H9 (cell line): Measurements from ENCODE around the gene PEDS1. TPM values are rescaled to one million over a fixed set of nuclear protein-coding genes. Genes with fewer than 3 reads are reported as not detected.
A peak's percentile ranks its signal among the peaks of the same experiment; 100 is the strongest.

ENCODE experiments used
- DNase-seq: peaks from one replicate; pipeline ENCODE4 v3.0.0-alpha.2; 2017
- H2AFZ ChIP-seq: one replicate; pipeline ENCODE4 v1.6.1; 2013; ENCODE audit warnings: mild to moderate bottlenecking, low read length, control low read depth, moderate library complexity
- H2AK5ac ChIP-seq: 2 replicates; pipeline ENCODE4 v1.6.1; 2013; ENCODE audit warnings: low read length, control low read depth, mixed read lengths; ENCODE audit not compliant: insufficient read length
- H2BK120ac ChIP-seq: one replicate; pipeline ENCODE4 v1.6.1; 2013; ENCODE audit warnings: low read depth, mild to moderate bottlenecking, low read length, control low read depth, inconsistent platforms; ENCODE audit not compliant: poor library complexity, severe bottlenecking
- H2BK12ac ChIP-seq: 2 replicates; pipeline ENCODE4 v1.6.1; 2013; ENCODE audit warnings: low read length, control low read depth, mixed read lengths, low read depth; ENCODE audit not compliant: insufficient read length
- H2BK15ac ChIP-seq: 2 replicates; pipeline ENCODE4 v1.6.1; 2013; ENCODE audit warnings: low read depth, low read length, control low read depth
- H2BK20ac ChIP-seq: one replicate; pipeline ENCODE4 v1.6.1; 2013; ENCODE audit warnings: low read depth, mild to moderate bottlenecking, low read length, control low read depth, inconsistent platforms; ENCODE audit not compliant: poor library complexity, severe bottlenecking
- H2BK5ac ChIP-seq: 2 replicates; pipeline ENCODE4 v1.6.1; 2013; ENCODE audit warnings: low read length, control low read depth, mixed read lengths; ENCODE audit not compliant: insufficient read length
- H3K14ac ChIP-seq: 2 replicates; pipeline ENCODE4 v1.6.1; 2013; ENCODE audit warnings: low read length, control low read depth; ENCODE audit not compliant: insufficient read depth
- H3K18ac ChIP-seq: 2 replicates; pipeline ENCODE4 v1.6.1; 2013; ENCODE audit warnings: low read depth, mild to moderate bottlenecking, mixed read lengths, low read length, control low read depth; ENCODE audit not compliant: insufficient read length
- H3K23ac ChIP-seq: 2 replicates; pipeline ENCODE4 v1.6.1; 2013; ENCODE audit warnings: low read length, control low read depth, mixed read lengths, low read depth; ENCODE audit not compliant: insufficient read length
- H3K23me2 ChIP-seq: 2 replicates; pipeline ENCODE4 v1.6.1; 2013; ENCODE audit warnings: low read depth, mild to moderate bottlenecking, mixed read lengths, low read length, control low read depth; ENCODE audit not compliant: insufficient read length, poor library complexity, severe bottlenecking
- H3K27ac ChIP-seq: 2 replicates; pipeline ENCODE4 v1.5.1; 2013; ENCODE audit warnings: low read length, control low read depth, mixed read lengths, low read depth; ENCODE audit not compliant: insufficient read length
- H3K27me3 ChIP-seq: 2 replicates; pipeline ENCODE4 v1.6.1; 2013; ENCODE audit warnings: low read length, control low read depth, inconsistent platforms; ENCODE audit not compliant: insufficient read depth
- H3K4ac ChIP-seq: 2 replicates; pipeline ENCODE4 v1.6.1; 2013; ENCODE audit warnings: low read depth, mild to moderate bottlenecking, control low read depth, inconsistent platforms, low read length, moderate library complexity
- H3K4me1 ChIP-seq: 2 replicates; pipeline ENCODE4 v1.6.1; 2013; ENCODE audit warnings: low read length, control low read depth, inconsistent platforms; ENCODE audit not compliant: insufficient read depth
- H3K4me2 ChIP-seq: 2 replicates; pipeline ENCODE4 v1.6.1; 2013; ENCODE audit warnings: low read length, control low read depth, mixed read lengths; ENCODE audit not compliant: insufficient read length, insufficient read depth
- H3K56ac ChIP-seq: 2 replicates; pipeline ENCODE4 v1.6.1; 2013; ENCODE audit warnings: low read depth, mild to moderate bottlenecking, mixed read lengths, low read length, control low read depth; ENCODE audit not compliant: insufficient read length
- H3K79me1 ChIP-seq: 2 replicates; pipeline ENCODE4 v1.6.1; 2013; ENCODE audit warnings: low read depth, mild to moderate bottlenecking, moderate library complexity, low read length, control low read depth, inconsistent platforms; ENCODE audit not compliant: insufficient read depth, poor library complexity, severe bottlenecking
- H3K79me2 ChIP-seq: 2 replicates; pipeline ENCODE4 v1.6.1; 2013; ENCODE audit warnings: low read length, control low read depth, inconsistent platforms; ENCODE audit not compliant: insufficient read depth
- H3K9ac ChIP-seq: 2 replicates; pipeline ENCODE4 v1.6.1; 2013; ENCODE audit warnings: low read length, control low read depth, mixed read lengths; ENCODE audit not compliant: insufficient read length; ENCODE audit errors: extremely low read depth
- H3K9me3 ChIP-seq: one replicate; pipeline ENCODE4 v1.6.1; 2013; ENCODE audit warnings: low read depth, low read length, inconsistent platforms; ENCODE audit not compliant: control insufficient read depth
- H3T11ph ChIP-seq: one replicate; pipeline ENCODE4 v1.6.1; 2013; ENCODE audit warnings: mild to moderate bottlenecking, low read length, control low read depth, inconsistent platforms
- H4K20me1 ChIP-seq: one replicate; pipeline ENCODE4 v1.6.1; 2013; ENCODE audit not compliant: control insufficient read depth, insufficient read length, insufficient read depth
- H4K5ac ChIP-seq: 2 replicates; pipeline ENCODE4 v1.6.1; 2013; ENCODE audit warnings: low read depth, mild to moderate bottlenecking, mixed read lengths, low read length, control low read depth; ENCODE audit not compliant: insufficient read length
- H4K8ac ChIP-seq: replicated peaks from 2 replicates; pipeline ENCODE4 v1.6.1; 2013; ENCODE audit warnings: low read length, control low read depth, mixed read lengths, low read depth; ENCODE audit not compliant: insufficient read length
- H4K91ac ChIP-seq: 2 replicates; pipeline ENCODE4 v1.6.1; 2013; ENCODE audit warnings: low read depth, mild to moderate bottlenecking, moderate library complexity, mixed read lengths, low read length, control low read depth; ENCODE audit not compliant: insufficient read length
- H3K27ac Mint-ChIP-seq, 3 experiments: 2 replicates in 2 of 3; 3 replicates in 1 of 3; pipeline ENCODE4 v1.8.0; 2020 to 2021; ENCODE audit warnings: mixed read lengths in 3 of 3, mild to moderate bottlenecking in 1 of 3, moderate library complexity in 1 of 3
- H3K27me3 Mint-ChIP-seq: 2 replicates; pipeline ENCODE4 v1.8.0; 2021; ENCODE audit warnings: low read depth, mild to moderate bottlenecking, moderate library complexity, mixed read lengths
- H3K36me3 Mint-ChIP-seq, 3 experiments: 2 replicates in 2 of 3; 3 replicates in 1 of 3; pipeline ENCODE4 v1.8.0; 2020 to 2021; ENCODE audit warnings: low read depth in 3 of 3, mixed read lengths in 3 of 3; ENCODE audit not compliant: insufficient read depth in 1 of 3
- H3K4me1 Mint-ChIP-seq, 2 experiments: 2 replicates each; pipeline ENCODE4 v1.8.0; 2020; ENCODE audit warnings: mixed read lengths in 2 of 2
- H3K4me3 Mint-ChIP-seq, 2 experiments: 2 replicates in 1 of 2; 3 replicates in 1 of 2; pipeline ENCODE4 v1.8.0; 2020 to 2021; ENCODE audit warnings: mild to moderate bottlenecking in 2 of 2, mixed read lengths in 2 of 2, moderate library complexity in 1 of 2
- H3K9me3 Mint-ChIP-seq, 2 experiments: 2 replicates in 1 of 2; 3 replicates in 1 of 2; pipeline ENCODE4 v1.8.0; 2020; ENCODE audit warnings: mild to moderate bottlenecking in 2 of 2, mixed read lengths in 2 of 2, moderate library complexity in 1 of 2
- WGBS: extraction: QIAGEN DNeasy Blood & Tissue Kit; methylation state at CpG from one replicate; pipeline ENCODE4 v1.1.7; 2013; ENCODE audit warnings: missing lambda C conversion rate, low lambda C conversion rate, mixed read lengths; ENCODE audit not compliant: insufficient read length; ENCODE audit errors: extremely low coverage; 5-methylcytosine and 5-hydroxymethylcytosine counted together
- total RNA-seq: library from RNA; stranded (reverse); gene quantifications from 2 replicates; pipeline ENCODE4 v1.2.1, GENCODE V29; 2021
- TF ChIP-seq, protein P1 (sequence below): fragments of 200-600 bp; sonication (generic); conservative IDR thresholded peaks from 3 replicates; pipeline ENCODE4 v1.8.0; 2021; ENCODE audit warnings: antibody characterized with exemption, mild to moderate bottlenecking

The PEDS1 gene
- total RNA-seq, 1 experiment from 2014 or later = 29.3 TPM

DNA sequence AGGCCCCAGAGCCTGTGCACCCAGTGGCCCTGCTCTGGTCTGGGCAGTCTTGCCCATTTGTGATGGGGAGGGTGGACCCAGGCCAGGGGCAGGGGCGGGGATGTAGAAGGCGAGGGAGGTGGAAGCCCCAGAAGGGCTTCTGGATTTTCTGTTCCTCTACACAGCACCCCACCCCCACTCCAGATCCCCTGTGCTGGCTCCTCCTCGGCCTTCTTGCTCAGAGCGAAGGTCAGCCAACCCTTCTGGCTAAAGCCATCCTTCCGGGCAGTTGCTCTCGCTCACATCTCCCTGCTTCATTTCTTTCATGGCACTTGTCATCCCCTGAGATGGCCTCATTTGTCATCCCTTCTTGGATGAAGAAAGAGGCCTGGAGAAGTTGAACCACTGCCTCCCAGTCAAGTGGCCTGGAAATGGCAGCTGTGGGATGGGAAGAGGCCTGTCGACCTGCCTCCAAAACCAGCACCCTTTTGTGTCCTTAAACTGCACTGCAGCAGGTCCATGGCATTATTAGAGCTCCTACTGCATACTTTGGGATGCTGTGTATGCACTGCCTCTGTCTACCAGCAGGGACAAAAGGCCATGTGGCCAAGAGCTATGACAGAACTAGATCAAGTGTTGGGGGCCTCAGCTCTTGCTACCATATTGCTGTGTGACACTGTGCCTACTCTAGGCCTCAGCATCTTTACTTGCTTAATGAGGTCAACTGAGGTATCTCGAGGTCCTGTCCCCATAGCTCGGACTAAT is 19.9 kb downstream of the PEDS1 start:
- no CpG with 5 or more reads among the region's 9 CpGs for WGBS
- no peaks in the 10 kb centered on the region for H3K9me3 Mint-ChIP-seq
- no peak overlapping the region for H3T11ph ChIP-seq
- no peak overlapping the region for H2BK12ac ChIP-seq
- H2BK15ac ChIP-seq = no peak overlapping the region
- H3K27me3 ChIP-seq = no peaks in the 10 kb centered on the region
- no peak overlapping the region for H2BK120ac ChIP-seq
- H2AK5ac ChIP-seq = no peak overlapping the region
- no peak overlapping the region for H3K4me2 ChIP-seq
- H3K79me1 ChIP-seq = no peaks in the 10 kb centered on the region
- H3K4ac ChIP-seq = no peak overlapping the region
- H3K36me3 Mint-ChIP-seq = peaks cover 12 to 45% (median 45%) of the 10 kb centered on the region in 3 experiments
- H3K56ac ChIP-seq = no peak overlapping the region
- no peak overlapping the region for H3K4me3 Mint-ChIP-seq
- peak overlapping the region in 1 of 3 experiments; percentile 34; a peak in 2 of 7 replicates for H3K27ac Mint-ChIP-seq
- no peaks in the 10 kb centered on the region for H3K79me2 ChIP-seq
- no peaks in the 10 kb centered on the region for H4K20me1 ChIP-seq
- no peak overlapping the region for H4K8ac ChIP-seq
- no peak overlapping the region for H4K5ac ChIP-seq
- H2BK5ac ChIP-seq = no peak overlapping the region
- no peaks in the 10 kb centered on the region for H3K9me3 ChIP-seq
- H4K91ac ChIP-seq = no peak overlapping the region
- H2AFZ ChIP-seq = no peak overlapping the region
- H3K4me1 ChIP-seq = no peaks in the 10 kb centered on the region
- no peak overlapping the region for H3K14ac ChIP-seq
- no peak overlapping the region for H3K9ac ChIP-seq
- no peaks in the 10 kb centered on the region for H3K27me3 Mint-ChIP-seq
- H2BK20ac ChIP-seq = no peak overlapping the region
- H3K27ac ChIP-seq = no peak overlapping the region
- TF ChIP-seq, protein P1, sequence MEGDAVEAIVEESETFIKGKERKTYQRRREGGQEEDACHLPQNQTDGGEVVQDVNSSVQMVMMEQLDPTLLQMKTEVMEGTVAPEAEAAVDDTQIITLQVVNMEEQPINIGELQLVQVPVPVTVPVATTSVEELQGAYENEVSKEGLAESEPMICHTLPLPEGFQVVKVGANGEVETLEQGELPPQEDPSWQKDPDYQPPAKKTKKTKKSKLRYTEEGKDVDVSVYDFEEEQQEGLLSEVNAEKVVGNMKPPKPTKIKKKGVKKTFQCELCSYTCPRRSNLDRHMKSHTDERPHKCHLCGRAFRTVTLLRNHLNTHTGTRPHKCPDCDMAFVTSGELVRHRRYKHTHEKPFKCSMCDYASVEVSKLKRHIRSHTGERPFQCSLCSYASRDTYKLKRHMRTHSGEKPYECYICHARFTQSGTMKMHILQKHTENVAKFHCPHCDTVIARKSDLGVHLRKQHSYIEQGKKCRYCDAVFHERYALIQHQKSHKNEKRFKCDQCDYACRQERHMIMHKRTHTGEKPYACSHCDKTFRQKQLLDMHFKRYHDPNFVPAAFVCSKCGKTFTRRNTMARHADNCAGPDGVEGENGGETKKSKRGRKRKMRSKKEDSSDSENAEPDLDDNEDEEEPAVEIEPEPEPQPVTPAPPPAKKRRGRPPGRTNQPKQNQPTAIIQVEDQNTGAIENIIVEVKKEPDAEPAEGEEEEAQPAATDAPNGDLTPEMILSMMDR = peak; percentile 41
- no peak for DNase-seq
- H3K23me2 ChIP-seq = no peaks in the 10 kb centered on the region
- H3K18ac ChIP-seq = no peak overlapping the region
- H3K23ac ChIP-seq = no peak overlapping the region
- peaks cover 3 to 4% of the 10 kb centered on the region in 2 experiments; a peak in 3 of 4 replicates for H3K4me1 Mint-ChIP-seq
